Hematopoietic multipotent progenitor cell treated with erythropoietin and hydrocortisone succinate and interleukin-3 and kit ligand, for 15 days (in vitro differentiated cells): ENCODE results near the gene EXTL1.

Experiments
- DNase-seq: peaks from one replicate; pipeline ENCODE4 v3.0.0-alpha.2; 2015; ENCODE audit warnings: low spot score

EXTL1 gene

GRCh38 chr1:25996966-25997827 lies 24.4 kb upstream of the EXTL1 start:
- DNase-seq, result no peak

GRCh38 chr1:25997828-25998761 lies 23.5 kb upstream of the EXTL1 start, which contains the start of gene PAFAH2:
TSS of gene PAFAH2 (minus strand) at chr1:25998063. CDS start at chr1:25990816, 7,247 bp downstream.
- peak; percentile 100 for DNase-seq

GRCh38 chr1:25999041-25999800 lies 22.4 kb upstream of the EXTL1 start:
- DNase-seq, result no peak

GRCh38 chr1:26003262-26003661 lies 18.3 kb upstream of the EXTL1 start:
- DNase-seq, result no peak

GRCh38 chr1:26003756-26004155 lies 17.8 kb upstream of the EXTL1 start:
- no peak for DNase-seq

- no peak for DNase-seq
These were observed 16.0 kb upstream of the EXTL1 start for GRCh38 chr1:26005434-26006105.

- no peak for DNase-seq
These were observed 14.9 kb upstream of the EXTL1 start for GRCh38 chr1:26006710-26007109.

- no peak for DNase-seq
These were observed 11.7 kb upstream of the EXTL1 start for GRCh38 chr1:26009796-26010447.

GRCh38 chr1:26010825-26011224 lies 10.8 kb upstream of the EXTL1 start:
- no peak for DNase-seq

GRCh38 chr1:26012864-26013263 lies 8.7 kb upstream of the EXTL1 start:
- DNase-seq, result no peak

- DNase-seq, result no peak
These were observed 7.4 kb upstream of the EXTL1 start for GRCh38 chr1:26014179-26014578.

GRCh38 chr1:26015358-26015757 lies 6.2 kb upstream of the EXTL1 start:
- DNase-seq, result no peak

- no peak for DNase-seq
These were observed 5.2 kb upstream of the EXTL1 start for GRCh38 chr1:26016258-26016952.

- no peak for DNase-seq
These were observed 4.5 kb upstream of the EXTL1 start for GRCh38 chr1:26016953-26017545.

GRCh38 chr1:26017606-26018005 lies 4.0 kb upstream of the EXTL1 start:
- no peak for DNase-seq

- no peak for DNase-seq
These were observed 1.8 kb upstream of the EXTL1 start for GRCh38 chr1:26019641-26020315.

GRCh38 chr1:26020330-26020768 lies 1.2 kb upstream of the EXTL1 start:
- DNase-seq, result no peak

- no peak for DNase-seq
These were observed 481 bp upstream of the EXTL1 start for GRCh38 chr1:26020941-26021646.

- no peak for DNase-seq
These were observed 817 bp downstream of the EXTL1 start for GRCh38 chr1:26022404-26022779.
